Esophagus squamous epithelium (tissue), 5 donors: ENCODE data around the gene DENND1A. TPM values are rescaled to one million over a fixed set of nuclear protein-coding genes. Genes with fewer than 3 reads are reported as not detected.

Experiments used
- DNase-seq: peaks from one replicate; lab custom pipeline; 2025; lab: John Stamatoyannopoulos, UW
- H3K27ac ChIP-seq, 4 donors: fragments of 200-600 bp; sonication (generic); one replicate each; pipeline ENCODE4 v1.5.1; 2016 to 2019; ENCODE audit warnings: mild to moderate bottlenecking in 1 of 4
- H3K27me3 ChIP-seq, 4 donors: fragments of 200-600 bp; sonication (generic); 1 replicate in 3 of 4; 2 replicates in 1 of 4; pipeline versions ENCODE4 v1.5.1 to v1.6.0; 2017 to 2021; ENCODE audit warnings: antibody characterized with exemption in 1 of 4
- H3K36me3 ChIP-seq, 3 donors: fragments of 200-600 bp; sonication (generic); one replicate each; pipeline ENCODE4 v1.5.1; 2016 to 2019
- H3K4me1 ChIP-seq, 3 donors: fragments of 200-600 bp; sonication (generic); one replicate each; pipeline ENCODE4 v1.5.1; 2017 to 2019
- H3K4me3 ChIP-seq, 4 donors: fragments of 200-600 bp; sonication (generic); 1 replicate in 3 of 4; 2 replicates in 1 of 4; pipeline ENCODE4 v1.5.1; 2016 to 2019; ENCODE audit warnings: mild to moderate bottlenecking in 2 of 4, moderate library complexity in 1 of 4
- H3K9me3 ChIP-seq, 3 donors: fragments of 200-600 bp; sonication (generic); one replicate each; pipeline ENCODE4 v1.5.1; 2016 to 2019
- POLR2A ChIP-seq, 4 donors: fragments of 450-650 bp; IDR thresholded peaks; one replicate each; pipeline ENCODE4 v1.6.1; 2017; ENCODE audit warnings: antibody characterized with exemption in 4 of 4, mild to moderate bottlenecking in 4 of 4, moderate library complexity in 3 of 4
- WGBS, 2 donors: methylation state at CpG; one replicate each; pipeline ENCODE4 v1.1.5; 2018; 5-methylcytosine and 5-hydroxymethylcytosine counted together
- intact Hi-C: fragments of 100-400 bp; cut with DNase I; formaldehyde crosslinking; loops from one replicate; pipeline ENCODE4 v1.15.0; 2022
- total RNA-seq, 4 donors: library from RNA; depleted of rRNA; stranded (reverse); fragments of >200 nt; gene quantifications; one replicate each; pipeline ENCODE4 v1.1.0, GENCODE V29; 2016
- TF ChIP-seq, protein P1 (sequence below), 6 experiments: fragments of 450-650 bp in 4 of 6; fragments of 200-600 bp in 2 of 6; sonication (generic) in 2 of 6; IDR thresholded peaks; one replicate each; pipeline ENCODE4 v1.5.1; 2016 to 2019; ENCODE audit warnings: antibody characterized with exemption in 6 of 6, mild to moderate bottlenecking in 4 of 6, moderate library complexity in 4 of 6
- donor health status: DM: yes; HTN: yes; CAD: no.

DENND1A gene
- total RNA-seq, 4 donors from 2014 or later = 5.3 to 16.0 (median 12.9) TPM

DNA sequence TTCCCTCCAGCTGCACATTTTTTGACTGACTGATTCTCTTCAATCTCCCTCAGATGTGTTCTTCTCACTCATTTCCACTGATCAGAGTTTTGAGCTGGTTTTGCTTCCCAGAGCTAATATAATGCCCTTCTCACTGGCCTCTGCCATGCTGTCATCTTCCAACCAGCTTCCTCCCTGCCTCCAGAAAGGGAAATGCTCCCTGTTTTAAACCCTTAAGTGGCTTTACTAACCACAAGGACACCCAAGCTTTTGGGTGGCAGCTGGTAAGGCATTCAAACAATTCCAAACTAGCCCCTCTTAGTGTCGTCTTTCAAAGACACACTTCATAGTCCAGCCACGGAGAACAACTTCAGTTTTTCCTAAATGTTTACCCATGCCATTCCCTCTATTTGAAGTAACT is 401.4 kb downstream of the DENND1A start:
- Histone ChIP-seq H3K27ac (no peak overlapping the region), H3K36me3 (no peaks in the 10 kb centered on the region), H3K4me3 (no peak overlapping the region), H3K27me3 (no peaks in the 10 kb centered on the region), H3K4me1 (no peaks in the 10 kb centered on the region), H3K9me3 (no peaks in the 10 kb centered on the region)
- TF ChIP-seq, protein P1, sequence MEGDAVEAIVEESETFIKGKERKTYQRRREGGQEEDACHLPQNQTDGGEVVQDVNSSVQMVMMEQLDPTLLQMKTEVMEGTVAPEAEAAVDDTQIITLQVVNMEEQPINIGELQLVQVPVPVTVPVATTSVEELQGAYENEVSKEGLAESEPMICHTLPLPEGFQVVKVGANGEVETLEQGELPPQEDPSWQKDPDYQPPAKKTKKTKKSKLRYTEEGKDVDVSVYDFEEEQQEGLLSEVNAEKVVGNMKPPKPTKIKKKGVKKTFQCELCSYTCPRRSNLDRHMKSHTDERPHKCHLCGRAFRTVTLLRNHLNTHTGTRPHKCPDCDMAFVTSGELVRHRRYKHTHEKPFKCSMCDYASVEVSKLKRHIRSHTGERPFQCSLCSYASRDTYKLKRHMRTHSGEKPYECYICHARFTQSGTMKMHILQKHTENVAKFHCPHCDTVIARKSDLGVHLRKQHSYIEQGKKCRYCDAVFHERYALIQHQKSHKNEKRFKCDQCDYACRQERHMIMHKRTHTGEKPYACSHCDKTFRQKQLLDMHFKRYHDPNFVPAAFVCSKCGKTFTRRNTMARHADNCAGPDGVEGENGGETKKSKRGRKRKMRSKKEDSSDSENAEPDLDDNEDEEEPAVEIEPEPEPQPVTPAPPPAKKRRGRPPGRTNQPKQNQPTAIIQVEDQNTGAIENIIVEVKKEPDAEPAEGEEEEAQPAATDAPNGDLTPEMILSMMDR (IDR thresholded peaks at IDR 0.05) = no peak
- TF ChIP-seq POLR2A (IDR thresholded peaks at IDR 0.05) = no peak
- intact Hi-C loops = no loop called here
- 84 to 88% methylated on average over 2 of the region's 2 CpGs for WGBS, 2 donors
- DNase-seq = no peak

- no peaks in the 10 kb centered on the region for H3K27me3 ChIP-seq
- DNase-seq = no peak
- no peak overlapping the region for H3K27ac ChIP-seq
- H3K4me1 ChIP-seq = no peaks in the 10 kb centered on the region
- H3K4me3 ChIP-seq = no peak overlapping the region
- intact Hi-C loops = no loop called here
- H3K36me3 ChIP-seq = no peaks in the 10 kb centered on the region
- H3K9me3 ChIP-seq = no peaks in the 10 kb centered on the region
- WGBS, 2 donors = 87 to 91% methylated on average over 2 of the region's 2 CpGs
- TF ChIP-seq, protein P1 (IDR thresholded peaks at IDR 0.05) = no peak
- TF ChIP-seq POLR2A (IDR thresholded peaks at IDR 0.05) = no peak
Measured at GRCh38 chr9:123527981-123528380, 401.9 kb downstream of the DENND1A start.

DNA sequence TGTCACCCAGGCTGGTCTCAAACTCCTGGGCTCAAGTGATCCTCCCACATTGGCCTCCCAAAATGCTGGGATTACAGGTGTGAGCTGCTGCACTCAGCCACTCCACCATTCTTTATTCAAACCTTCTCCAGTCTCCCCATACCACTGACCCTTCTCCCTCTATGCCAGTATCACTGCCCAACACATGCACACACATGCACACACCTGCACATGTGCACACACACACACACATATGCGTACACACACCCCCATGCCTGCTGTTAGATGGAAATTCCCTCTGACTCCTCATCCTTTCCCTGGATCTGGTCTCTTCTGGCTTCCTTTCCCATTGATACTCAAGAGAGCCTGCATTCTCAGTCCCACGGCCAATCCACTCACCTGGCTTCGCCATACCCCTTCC is 404.0 kb downstream of the DENND1A start:
- no peak for TF ChIP-seq POLR2A (IDR thresholded peaks at IDR 0.05)
- TF ChIP-seq, protein P1 (IDR thresholded peaks at IDR 0.05) = no peak

DNA sequence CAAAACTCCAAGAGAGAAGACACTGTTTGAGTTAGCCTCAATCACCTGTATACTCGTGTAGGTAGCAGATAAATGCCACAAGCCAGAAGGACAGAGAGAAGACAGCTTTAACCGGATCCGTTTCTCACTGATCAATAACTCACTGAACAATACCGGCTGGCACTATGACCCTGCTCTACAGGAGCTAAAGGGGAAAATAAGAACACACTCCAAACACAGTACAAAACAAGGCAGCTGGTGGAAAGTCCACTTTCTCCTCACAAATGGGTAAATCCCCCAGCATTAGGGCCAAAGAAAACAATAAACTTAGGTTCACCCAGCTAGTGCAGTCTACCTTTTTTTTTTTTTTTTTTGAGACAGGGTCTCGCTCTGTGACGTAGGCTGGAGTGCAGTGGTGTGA is 404.5 kb downstream of the DENND1A start:
- H3K4me3 ChIP-seq = no peak overlapping the region
- no peaks in the 10 kb centered on the region for H3K27me3 ChIP-seq
- H3K36me3 ChIP-seq = no peaks in the 10 kb centered on the region
- 78 to 95% methylated on average over 5 to 6 of the region's 6 CpGs for WGBS, 2 donors
- no peak for TF ChIP-seq POLR2A (IDR thresholded peaks at IDR 0.05)
- TF ChIP-seq, protein P1 (IDR thresholded peaks at IDR 0.05) = no peak
- H3K27ac ChIP-seq = no peak overlapping the region
- no peaks in the 10 kb centered on the region for H3K9me3 ChIP-seq
- intact Hi-C loops = no loop called here
- no peaks in the 10 kb centered on the region for H3K4me1 ChIP-seq
- DNase-seq = no peak

More for the DNA sequence above, 404.0 kb downstream of the DENND1A start:
- Histone ChIP-seq H3K9me3 (no peaks in the 10 kb centered on the region), H3K4me1 (no peaks in the 10 kb centered on the region), H3K27ac (no peak overlapping the region), H3K27me3 (no peaks in the 10 kb centered on the region), H3K4me3 (no peak overlapping the region), H3K36me3 (no peaks in the 10 kb centered on the region)
- intact Hi-C loops = no loop called here
- WGBS, 2 donors = 91 to 98% methylated on average over 3 of the region's 3 CpGs
- no peak for DNase-seq

GRCh38 chr9:123524866-123525265 is 405.1 kb downstream of the DENND1A start:
- no peaks in the 10 kb centered on the region for H3K4me1 ChIP-seq
- TF ChIP-seq, protein P1 (IDR thresholded peaks at IDR 0.05) = no peak
- TF ChIP-seq POLR2A (IDR thresholded peaks at IDR 0.05) = no peak
- WGBS, 2 donors = 88 to 96% methylated on average over 5 to 6 of the region's 6 CpGs
- DNase-seq = no peak
- no peak overlapping the region for H3K4me3 ChIP-seq
- H3K9me3 ChIP-seq = no peaks in the 10 kb centered on the region
- H3K27me3 ChIP-seq = no peaks in the 10 kb centered on the region
- no peak overlapping the region for H3K27ac ChIP-seq
- intact Hi-C loops = no loop called here
- H3K36me3 ChIP-seq = no peaks in the 10 kb centered on the region
